ENCODE measurements around the gene SGCD. TPM values are rescaled to one million over a fixed set of nuclear protein-coding genes. Genes with fewer than 3 reads are reported as not detected.

Gene SGCD
- total RNA-seq, 4 donors from 2014 or later = 0.37 to 3.7 (median 2.4) TPM

DNA sequence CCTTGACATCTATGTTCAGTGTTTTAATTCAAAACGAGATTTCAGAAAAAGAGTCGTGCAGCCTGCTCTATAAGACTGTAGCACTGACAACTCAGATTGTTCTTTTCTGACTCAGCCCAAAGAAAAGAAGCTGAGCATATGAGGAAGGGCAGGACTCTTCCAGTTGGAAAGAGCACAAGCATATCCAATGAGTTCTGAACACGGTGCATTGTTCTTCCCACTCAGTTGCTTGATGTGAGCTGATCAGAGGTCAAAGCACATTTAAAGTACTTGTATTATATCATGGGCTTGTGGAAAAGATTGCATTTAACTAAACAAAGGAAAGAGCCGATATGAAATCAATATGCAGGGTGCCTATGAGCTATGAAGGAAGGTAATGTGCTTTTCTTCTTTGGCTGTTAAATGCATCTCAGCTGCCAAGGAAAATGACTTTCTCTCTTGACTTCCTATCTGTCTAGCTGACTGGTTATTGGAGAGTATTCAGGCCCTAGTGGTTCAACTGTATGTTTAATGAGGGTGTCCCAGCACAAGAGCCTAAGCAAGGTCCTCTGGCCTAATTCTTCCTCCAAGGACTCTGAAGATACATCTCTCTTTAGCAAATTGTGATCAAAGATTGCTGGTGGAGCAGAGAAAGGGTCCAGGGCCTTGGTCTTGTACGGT is 296.5 kb downstream of the SGCD start:
- H3K36me3 ChIP-seq = no peaks in the 10 kb centered on the region
- in situ Hi-C loops (cut with MboI; ENCODE audit: low pct_ligation_motif_present in 1 of 4, low pct_unique_long_range_greater_than_20kb in 1 of 4, low sequenced_read_pairs in 3 of 4) = no loop called here
- H3K4me1 ChIP-seq = no peaks in the 10 kb centered on the region
- no peak for DNase-seq
- no peaks in the 10 kb centered on the region for H3K9me3 ChIP-seq
- WGBS, 2 donors (ENCODE audit: low coverage in 1 of 2) = 76 to 86% methylated on average over 2 to 5 of the region's 5 CpGs
- TF ChIP-seq EP300 (IDR thresholded peaks at IDR 0.05; ENCODE audit: low read depth) (no peak), POLR2AphosphoS5 (IDR thresholded peaks at IDR 0.05) (no peak), POLR2A (IDR thresholded peaks at IDR 0.05) (no peak)
- TF ChIP-seq, protein P1, sequence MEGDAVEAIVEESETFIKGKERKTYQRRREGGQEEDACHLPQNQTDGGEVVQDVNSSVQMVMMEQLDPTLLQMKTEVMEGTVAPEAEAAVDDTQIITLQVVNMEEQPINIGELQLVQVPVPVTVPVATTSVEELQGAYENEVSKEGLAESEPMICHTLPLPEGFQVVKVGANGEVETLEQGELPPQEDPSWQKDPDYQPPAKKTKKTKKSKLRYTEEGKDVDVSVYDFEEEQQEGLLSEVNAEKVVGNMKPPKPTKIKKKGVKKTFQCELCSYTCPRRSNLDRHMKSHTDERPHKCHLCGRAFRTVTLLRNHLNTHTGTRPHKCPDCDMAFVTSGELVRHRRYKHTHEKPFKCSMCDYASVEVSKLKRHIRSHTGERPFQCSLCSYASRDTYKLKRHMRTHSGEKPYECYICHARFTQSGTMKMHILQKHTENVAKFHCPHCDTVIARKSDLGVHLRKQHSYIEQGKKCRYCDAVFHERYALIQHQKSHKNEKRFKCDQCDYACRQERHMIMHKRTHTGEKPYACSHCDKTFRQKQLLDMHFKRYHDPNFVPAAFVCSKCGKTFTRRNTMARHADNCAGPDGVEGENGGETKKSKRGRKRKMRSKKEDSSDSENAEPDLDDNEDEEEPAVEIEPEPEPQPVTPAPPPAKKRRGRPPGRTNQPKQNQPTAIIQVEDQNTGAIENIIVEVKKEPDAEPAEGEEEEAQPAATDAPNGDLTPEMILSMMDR (IDR thresholded peaks at IDR 0.05) = no peak
- intact Hi-C loops (cut with DNase I; ENCODE audit: low total_unique reads) = no loop called here
- H3K27me3 ChIP-seq = no peaks in the 10 kb centered on the region
- H3K4me3 ChIP-seq = no peak overlapping the region
- no peak overlapping the region for H3K27ac ChIP-seq

DNA sequence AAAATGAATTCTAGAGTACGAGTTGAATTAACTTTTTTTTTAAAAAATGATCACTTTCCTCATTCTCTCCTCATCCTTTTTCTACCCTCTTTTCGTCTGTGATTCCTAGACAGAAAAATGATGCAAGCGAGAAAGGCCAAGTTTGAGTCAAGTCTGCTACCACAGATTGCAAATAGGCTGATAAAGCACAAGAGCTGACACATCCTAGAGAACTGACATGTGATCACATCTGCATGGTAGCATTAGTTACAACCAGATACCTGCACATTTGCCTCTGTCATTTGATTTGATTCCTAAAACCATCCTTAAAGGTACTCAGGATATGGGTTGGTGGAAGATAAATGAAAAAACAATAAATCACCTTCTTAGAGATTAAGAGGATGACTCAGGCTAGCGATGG is 297.7 kb downstream of the SGCD start:
- Histone ChIP-seq H3K27ac (no peak overlapping the region), H3K4me3 (no peak overlapping the region), H3K9me3 (no peaks in the 10 kb centered on the region), H3K4me1 (no peaks in the 10 kb centered on the region), H3K36me3 (no peaks in the 10 kb centered on the region), H3K27me3 (no peaks in the 10 kb centered on the region)
- intact Hi-C loops (cut with DNase I; ENCODE audit: low total_unique reads) (no loop called here), in situ Hi-C loops (cut with MboI; ENCODE audit: low pct_ligation_motif_present in 1 of 4, low pct_unique_long_range_greater_than_20kb in 1 of 4, low sequenced_read_pairs in 3 of 4) (no loop called here)
- 81 to 85% methylated on average over 4 of the region's 4 CpGs for WGBS, 2 donors (ENCODE audit: low coverage in 1 of 2)
- TF ChIP-seq EP300 (IDR thresholded peaks at IDR 0.05; ENCODE audit: low read depth) = no peak
- TF ChIP-seq POLR2A (IDR thresholded peaks at IDR 0.05) = no peak
- TF ChIP-seq POLR2AphosphoS5 (IDR thresholded peaks at IDR 0.05) = no peak
- TF ChIP-seq, protein P1 (IDR thresholded peaks at IDR 0.05) = no peak
- no peak for DNase-seq

- intact Hi-C loops (cut with DNase I; ENCODE audit: low total_unique reads) = no loop called here
- DNase-seq = no peak
- Histone ChIP-seq H3K4me3 (no peak overlapping the region), H3K27me3 (no peaks in the 10 kb centered on the region), H3K4me1 (no peaks in the 10 kb centered on the region), H3K36me3 (no peaks in the 10 kb centered on the region), H3K9me3 (no peaks in the 10 kb centered on the region), H3K27ac (no peak overlapping the region)
- in situ Hi-C loops (cut with MboI; ENCODE audit: low pct_ligation_motif_present in 1 of 4, low pct_unique_long_range_greater_than_20kb in 1 of 4, low sequenced_read_pairs in 3 of 4) = no loop called here
- TF ChIP-seq EP300 (IDR thresholded peaks at IDR 0.05; ENCODE audit: low read depth) (no peak), POLR2AphosphoS5 (IDR thresholded peaks at IDR 0.05) (no peak), POLR2A (IDR thresholded peaks at IDR 0.05) (no peak)
- TF ChIP-seq, protein P1 (IDR thresholded peaks at IDR 0.05) = no peak
Measured at GRCh38 chr5:156628421-156628820, 301.5 kb downstream of the SGCD start.

DNA sequence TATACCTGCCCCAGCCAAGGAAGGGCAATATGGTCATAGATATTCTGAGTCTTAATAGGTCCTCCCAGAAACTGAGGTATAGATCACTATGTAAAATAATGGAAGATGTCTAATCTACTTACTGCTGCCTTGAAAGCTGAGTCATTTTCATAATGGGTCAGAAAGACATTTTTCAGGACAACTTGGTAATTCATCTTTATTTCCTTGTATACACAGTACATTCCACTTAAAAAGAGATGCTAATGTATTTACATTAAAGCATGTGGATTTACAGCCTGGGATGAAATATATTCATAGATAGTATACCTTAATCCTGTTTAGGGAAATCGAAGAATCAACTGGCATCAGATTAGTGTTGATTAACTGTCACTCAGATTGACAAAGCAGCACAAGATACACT is 304.0 kb downstream of the SGCD start:
- H3K27ac ChIP-seq = no peak overlapping the region
- no peaks in the 10 kb centered on the region for H3K36me3 ChIP-seq
- WGBS, 2 donors (ENCODE audit: low coverage in 1 of 2) = 74 to 80% methylated on average over 1 of the region's 1 CpG
- no peaks in the 10 kb centered on the region for H3K4me1 ChIP-seq
- H3K9me3 ChIP-seq = no peaks in the 10 kb centered on the region
- H3K4me3 ChIP-seq = no peak overlapping the region
- intact Hi-C loops (cut with DNase I; ENCODE audit: low total_unique reads) = no loop called here
- in situ Hi-C loops (cut with MboI; ENCODE audit: low pct_ligation_motif_present in 1 of 4, low pct_unique_long_range_greater_than_20kb in 1 of 4, low sequenced_read_pairs in 3 of 4) = no loop called here
- no peaks in the 10 kb centered on the region for H3K27me3 ChIP-seq
- TF ChIP-seq POLR2AphosphoS5 (IDR thresholded peaks at IDR 0.05) = no peak
- no peak for TF ChIP-seq EP300 (IDR thresholded peaks at IDR 0.05; ENCODE audit: low read depth)
- TF ChIP-seq, protein P1 (IDR thresholded peaks at IDR 0.05) = no peak
- no peak for TF ChIP-seq POLR2A (IDR thresholded peaks at IDR 0.05)
- no peak for DNase-seq

Measured in transverse colon (tissue), 4 donors.